ENCODE measurements around the gene SLC22A31.

GRCh38 chr16:89195521-89196171, 4.7 kb downstream of the SLC22A31 start:
- no peak for TF ChIP-seq CTCF (conservative IDR thresholded peaks at IDR 0.05; ENCODE audit: low read depth in 2 of 2)
- no peak for TF ChIP-seq CREB1 (CRISPR knock-in tag; IDR thresholded peaks at IDR 0.05; ENCODE audit: low read depth)
- no peak for TF ChIP-seq POLR2AphosphoS5 (IDR thresholded peaks at IDR 0.05; ENCODE audit: low read depth)
- TF ChIP-seq REST (IDR thresholded peaks at IDR 0.05; ENCODE audit: unreplicated experiment), result no peak
- no peak for TF ChIP-seq JUNB (IDR thresholded peaks at IDR 0.05; ENCODE audit: unreplicated experiment)
- no peak for TF ChIP-seq EZH2phosphoT487 (IDR thresholded peaks at IDR 0.05; ENCODE audit: unreplicated experiment)
- no peak for TF ChIP-seq EZH2 (IDR thresholded peaks at IDR 0.05; ENCODE audit: low read depth, unreplicated experiment)
- no peak for TF ChIP-seq ETS1 (IDR thresholded peaks at IDR 0.05)
- no peak for TF ChIP-seq ZNF331 (CRISPR knock-in tag; IDR thresholded peaks at IDR 0.05; ENCODE audit: low read depth)
- no peak for TF ChIP-seq NANOG (IDR thresholded peaks at IDR 0.05; ENCODE audit: borderline replicate concordance)

Data from GM23338 (cell line).